Neural cell (in vitro differentiated cells): ENCODE results near the gene CHERP. TPM values are rescaled to one million over a fixed set of nuclear protein-coding genes. Genes with fewer than 3 reads are reported as not detected.

Source experiments
- H2AFZ ChIP-seq: fragments of 200-600, 300-800 bp; sonication (generic), shearing (Covaris generic); 2 replicates; pipeline ENCODE4 v1.6.0; 2014; ENCODE audit warnings: low read depth, mild to moderate bottlenecking, antibody characterized with exemption, low read length, moderate library complexity
- H3F3A ChIP-seq: fragments of 200-600 bp; shearing (Covaris generic); 2 replicates; pipeline ENCODE4 v1.6.1; 2016; ENCODE audit warnings: mild to moderate bottlenecking, moderate library complexity, mixed read lengths, antibody characterized with exemption, low read length; ENCODE audit not compliant: insufficient read depth, poor library complexity, severe bottlenecking
- H3K27ac ChIP-seq: fragments of 200-600, 300-800 bp; sonication (generic), shearing (Covaris generic); 2 replicates; pipeline ENCODE4 v1.5.1; 2014; ENCODE audit warnings: mild to moderate bottlenecking, low read length, moderate library complexity
- H3K27me3 ChIP-seq: fragments of 300-800, 200-600 bp; sonication (generic), shearing (Covaris generic); 2 replicates; pipeline ENCODE4 v1.6.0; 2014; ENCODE audit warnings: mild to moderate bottlenecking, low read depth, low read length, moderate library complexity; ENCODE audit not compliant: insufficient read depth
- H3K36me3 ChIP-seq: fragments of 300-800, 200-600 bp; sonication (generic), shearing (Covaris generic); 2 replicates; pipeline ENCODE4 v1.5.1; 2014; ENCODE audit warnings: mild to moderate bottlenecking, antibody characterized with exemption, low read length, moderate library complexity; ENCODE audit not compliant: insufficient read depth
- H3K4me2 ChIP-seq: fragments of 300-800, 200-600 bp; sonication (generic), shearing (Covaris generic); 2 replicates; pipeline ENCODE4 v1.6.0; 2014; ENCODE audit warnings: mild to moderate bottlenecking, low read length
- H3K4me3 ChIP-seq: fragments of 300-800, 200-600 bp; sonication (generic), shearing (Covaris generic); 2 replicates; pipeline ENCODE4 v1.5.1; 2014; ENCODE audit warnings: mild to moderate bottlenecking, low read length, moderate library complexity
- H3K79me2 ChIP-seq: fragments of 200-600 bp; shearing (Covaris generic); replicated peaks from 2 replicates; pipeline ENCODE4 v1.6.0; 2014; ENCODE audit warnings: mild to moderate bottlenecking, low read length, moderate library complexity; ENCODE audit not compliant: insufficient read depth
- H3K9ac ChIP-seq: fragments of 300-800, 200-600 bp; sonication (generic), shearing (Covaris generic); 2 replicates; pipeline ENCODE4 v1.6.1; 2016; ENCODE audit warnings: mild to moderate bottlenecking, low read length, mixed read lengths
- H3K9me2 ChIP-seq: fragments of 200-600 bp; shearing (Covaris generic); 2 replicates; pipeline ENCODE4 v1.6.1; 2016; ENCODE audit warnings: mild to moderate bottlenecking, low read length, mixed read lengths; ENCODE audit not compliant: insufficient read depth
- H3K9me3 ChIP-seq: fragments of 200-600, 300-800 bp; sonication (generic), shearing (Covaris generic); 2 replicates; pipeline ENCODE4 v1.6.1; 2016; ENCODE audit warnings: mild to moderate bottlenecking, mixed run types, low read length, moderate library complexity, mixed read lengths
- H4K20me1 ChIP-seq: fragments of 200-600 bp; shearing (Covaris generic); 2 replicates; pipeline ENCODE4 v1.6.1; 2016; ENCODE audit warnings: mild to moderate bottlenecking, mixed run types; ENCODE audit not compliant: insufficient read depth
- EP300 ChIP-seq: fragments of 450-650 bp; conservative IDR thresholded peaks from 2 replicates; pipeline ENCODE4 v1.6.1; 2014; ENCODE audit warnings: antibody characterized with exemption, mild to moderate bottlenecking, moderate library complexity; ENCODE audit not compliant: poor library complexity, severe bottlenecking
- EZH2 ChIP-seq: fragments of 200-600, 300-800 bp; shearing (Covaris generic), sonication (generic); IDR thresholded peaks from 2 replicates; pipeline ENCODE4 v1.6.1; 2014; ENCODE audit warnings: antibody characterized with exemption, low read length, borderline replicate concordance, mild to moderate bottlenecking; ENCODE audit not compliant: insufficient read depth, poor library complexity, severe bottlenecking
- MXI1 ChIP-seq: fragments of 450-650 bp; conservative IDR thresholded peaks from 2 replicates; pipeline ENCODE4 v1.6.1; 2014; ENCODE audit warnings: antibody characterized with exemption, mild to moderate bottlenecking; ENCODE audit not compliant: poor library complexity, severe bottlenecking
- POLR2AphosphoS5 ChIP-seq: IDR thresholded peaks from 2 replicates; pipeline ENCODE4 v1.6.1; 2012
- RAD21 ChIP-seq: fragments of 450-650 bp; conservative IDR thresholded peaks from 2 replicates; pipeline ENCODE4 v1.6.1; 2014; ENCODE audit warnings: antibody characterized with exemption, mild to moderate bottlenecking, moderate library complexity
- SMC3 ChIP-seq: fragments of 450-650 bp; conservative IDR thresholded peaks from 2 replicates; pipeline ENCODE4 v1.6.1; 2014; ENCODE audit warnings: antibody characterized with exemption, mild to moderate bottlenecking, moderate library complexity; ENCODE audit not compliant: poor library complexity
- TAF1 ChIP-seq: IDR thresholded peaks from 2 replicates; pipeline ENCODE4 v1.6.1; 2012; ENCODE audit warnings: low read depth
- polyA plus RNA-seq: library from polyadenylated mRNA; depleted of rRNA; stranded (reverse); fragments of >200 nt; gene quantifications from 2 replicates; pipeline ENCODE4 v1.2.3, GENCODE V29; 2014
- TF ChIP-seq, protein P1 (sequence below): IDR thresholded peaks from 2 replicates; pipeline ENCODE4 v1.6.1; 2012; ENCODE audit warnings: borderline replicate concordance
- TF ChIP-seq, protein P2 (sequence below): fragments of 450-650 bp; IDR thresholded peaks from 2 replicates; pipeline ENCODE4 v1.5.1; 2014; ENCODE audit warnings: antibody characterized with exemption, mild to moderate bottlenecking, moderate library complexity; ENCODE audit not compliant: poor library complexity, severe bottlenecking

CHERP gene
- polyA plus RNA-seq, 1 donor from 2014 or later, result 5.4 TPM

DNA sequence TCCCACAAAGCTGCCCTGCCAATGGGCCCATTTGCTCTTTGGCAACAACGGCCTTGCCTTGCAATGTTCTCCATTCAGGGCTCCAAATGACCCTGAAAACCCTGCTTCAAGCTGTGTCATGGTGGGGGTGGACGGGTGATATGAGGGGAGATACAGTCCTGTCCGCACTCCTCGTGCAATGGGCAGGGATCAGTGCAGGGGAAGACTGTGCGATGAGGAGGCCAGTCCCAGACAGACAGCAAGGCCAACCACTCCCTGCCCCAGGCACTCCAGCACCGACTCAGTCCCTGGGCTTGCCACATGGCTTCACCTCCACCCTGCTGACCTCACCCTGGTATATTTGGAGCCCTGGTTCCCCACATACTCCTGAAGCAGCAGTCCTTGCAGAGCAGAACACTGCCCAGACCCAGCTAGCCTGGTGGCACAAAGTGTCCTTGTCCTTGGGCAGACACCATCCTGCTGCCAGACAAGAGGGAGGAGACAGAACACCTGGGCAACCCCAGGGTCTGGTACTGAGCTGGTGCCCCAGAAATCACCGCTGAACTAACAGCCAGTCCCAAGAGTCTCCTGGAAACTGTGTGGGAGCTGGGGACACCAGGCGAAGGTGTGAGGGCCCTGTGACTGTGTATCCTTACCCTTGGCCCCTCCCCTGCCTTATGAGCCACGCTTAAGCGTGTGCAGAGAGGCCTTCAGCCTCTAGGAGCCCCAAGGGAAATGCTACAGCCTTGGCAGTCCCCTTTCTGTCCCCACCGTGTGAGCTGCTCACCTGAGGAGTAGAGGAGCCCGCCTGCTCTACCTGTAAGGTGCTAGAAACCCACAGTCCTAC is 39.1 kb upstream of the CHERP start:
- Histone ChIP-seq H3K79me2 (peaks cover 24% of the 10 kb centered on the region), H3K9me2 (no peaks in the 10 kb centered on the region), H2AFZ (no peak overlapping the region), H3K4me3 (no peak overlapping the region), H3K9me3 (no peaks in the 10 kb centered on the region), H4K20me1 (no peaks in the 10 kb centered on the region), H3K27me3 (no peaks in the 10 kb centered on the region), H3K9ac (no peak overlapping the region), H3K27ac (no peak overlapping the region), H3K4me2 (no peak overlapping the region), H3F3A (peaks cover 7% of the 10 kb centered on the region), H3K36me3 (no peaks in the 10 kb centered on the region)
- TF ChIP-seq EP300 (no peak), MXI1 (no peak), TAF1 (no peak), POLR2AphosphoS5 (no peak), RAD21 (no peak), EZH2 (no peak), SMC3 (no peak)
- TF ChIP-seq, protein P1, sequence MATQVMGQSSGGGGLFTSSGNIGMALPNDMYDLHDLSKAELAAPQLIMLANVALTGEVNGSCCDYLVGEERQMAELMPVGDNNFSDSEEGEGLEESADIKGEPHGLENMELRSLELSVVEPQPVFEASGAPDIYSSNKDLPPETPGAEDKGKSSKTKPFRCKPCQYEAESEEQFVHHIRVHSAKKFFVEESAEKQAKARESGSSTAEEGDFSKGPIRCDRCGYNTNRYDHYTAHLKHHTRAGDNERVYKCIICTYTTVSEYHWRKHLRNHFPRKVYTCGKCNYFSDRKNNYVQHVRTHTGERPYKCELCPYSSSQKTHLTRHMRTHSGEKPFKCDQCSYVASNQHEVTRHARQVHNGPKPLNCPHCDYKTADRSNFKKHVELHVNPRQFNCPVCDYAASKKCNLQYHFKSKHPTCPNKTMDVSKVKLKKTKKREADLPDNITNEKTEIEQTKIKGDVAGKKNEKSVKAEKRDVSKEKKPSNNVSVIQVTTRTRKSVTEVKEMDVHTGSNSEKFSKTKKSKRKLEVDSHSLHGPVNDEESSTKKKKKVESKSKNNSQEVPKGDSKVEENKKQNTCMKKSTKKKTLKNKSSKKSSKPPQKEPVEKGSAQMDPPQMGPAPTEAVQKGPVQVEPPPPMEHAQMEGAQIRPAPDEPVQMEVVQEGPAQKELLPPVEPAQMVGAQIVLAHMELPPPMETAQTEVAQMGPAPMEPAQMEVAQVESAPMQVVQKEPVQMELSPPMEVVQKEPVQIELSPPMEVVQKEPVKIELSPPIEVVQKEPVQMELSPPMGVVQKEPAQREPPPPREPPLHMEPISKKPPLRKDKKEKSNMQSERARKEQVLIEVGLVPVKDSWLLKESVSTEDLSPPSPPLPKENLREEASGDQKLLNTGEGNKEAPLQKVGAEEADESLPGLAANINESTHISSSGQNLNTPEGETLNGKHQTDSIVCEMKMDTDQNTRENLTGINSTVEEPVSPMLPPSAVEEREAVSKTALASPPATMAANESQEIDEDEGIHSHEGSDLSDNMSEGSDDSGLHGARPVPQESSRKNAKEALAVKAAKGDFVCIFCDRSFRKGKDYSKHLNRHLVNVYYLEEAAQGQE, result no peak
- TF ChIP-seq, protein P2, sequence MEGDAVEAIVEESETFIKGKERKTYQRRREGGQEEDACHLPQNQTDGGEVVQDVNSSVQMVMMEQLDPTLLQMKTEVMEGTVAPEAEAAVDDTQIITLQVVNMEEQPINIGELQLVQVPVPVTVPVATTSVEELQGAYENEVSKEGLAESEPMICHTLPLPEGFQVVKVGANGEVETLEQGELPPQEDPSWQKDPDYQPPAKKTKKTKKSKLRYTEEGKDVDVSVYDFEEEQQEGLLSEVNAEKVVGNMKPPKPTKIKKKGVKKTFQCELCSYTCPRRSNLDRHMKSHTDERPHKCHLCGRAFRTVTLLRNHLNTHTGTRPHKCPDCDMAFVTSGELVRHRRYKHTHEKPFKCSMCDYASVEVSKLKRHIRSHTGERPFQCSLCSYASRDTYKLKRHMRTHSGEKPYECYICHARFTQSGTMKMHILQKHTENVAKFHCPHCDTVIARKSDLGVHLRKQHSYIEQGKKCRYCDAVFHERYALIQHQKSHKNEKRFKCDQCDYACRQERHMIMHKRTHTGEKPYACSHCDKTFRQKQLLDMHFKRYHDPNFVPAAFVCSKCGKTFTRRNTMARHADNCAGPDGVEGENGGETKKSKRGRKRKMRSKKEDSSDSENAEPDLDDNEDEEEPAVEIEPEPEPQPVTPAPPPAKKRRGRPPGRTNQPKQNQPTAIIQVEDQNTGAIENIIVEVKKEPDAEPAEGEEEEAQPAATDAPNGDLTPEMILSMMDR, result no peak

DNA sequence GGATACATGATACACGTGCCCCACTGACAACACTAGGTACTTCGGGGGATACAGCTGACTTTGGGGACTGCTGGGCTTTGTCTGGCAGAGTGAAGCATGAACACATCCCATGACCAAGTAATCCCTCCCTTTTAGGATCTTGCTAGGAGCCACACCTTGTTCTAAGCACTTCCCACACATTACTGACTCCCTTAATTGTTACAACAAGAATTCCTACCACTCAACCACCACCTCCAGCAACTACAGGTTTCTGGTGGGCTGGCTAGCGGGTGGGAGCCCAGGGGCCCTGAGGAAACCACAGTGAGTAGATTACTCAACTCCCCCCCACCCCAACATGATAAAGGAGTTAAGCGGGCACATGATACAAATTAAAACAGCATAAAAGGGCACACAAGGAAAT is 37.1 kb upstream of the CHERP start:
- peaks cover 32% of the 10 kb centered on the region for H3K79me2 ChIP-seq
- H4K20me1 ChIP-seq, result no peaks in the 10 kb centered on the region

More for the DNA sequence above, 37.1 kb upstream of the CHERP start:
- Histone ChIP-seq H3K36me3 (no peaks in the 10 kb centered on the region), H3K4me2 (no peak overlapping the region), H3K9ac (no peak overlapping the region), H3K27ac (no peak overlapping the region), H3K27me3 (no peaks in the 10 kb centered on the region), H3K9me3 (no peaks in the 10 kb centered on the region), H3K4me3 (no peak overlapping the region), H2AFZ (no peak overlapping the region), H3K9me2 (no peaks in the 10 kb centered on the region), H3F3A (peaks cover 3% of the 10 kb centered on the region)
- no peak for TF ChIP-seq RAD21
- no peak for TF ChIP-seq POLR2AphosphoS5
- no peak for TF ChIP-seq EP300
- TF ChIP-seq, protein P1, result no peak
- TF ChIP-seq MXI1, result no peak
- TF ChIP-seq TAF1, result no peak
- no peak for TF ChIP-seq SMC3
- no peak for TF ChIP-seq EZH2
- TF ChIP-seq, protein P2, result no peak
